Measurements from ENCODE around the gene UBA52.

- TF ChIP-seq CTCF (IDR thresholded peaks at IDR 0.05; ENCODE audit: low read length) (no peak), EZH2 (optimal IDR thresholded peaks at IDR 0.05; ENCODE audit: low read depth, low read length) (no peak)
Observed at GRCh38 chr19:18557411-18558201, 14.1 kb upstream of the UBA52 start, which contains the start of gene KXD1.

Measured in MM.1S (cell line).